ENCODE data around the gene MBLAC1. TPM values are rescaled to one million over a fixed set of nuclear protein-coding genes. Genes with fewer than 3 reads are reported as not detected.

MBLAC1 gene
- total RNA-seq, 5 donors from 2014 or later (not counting 1 experiment from before 2014, with no cell fraction given): 3.2 to 8.6 (median 5.3) TPM

- peak overlapping the region; percentile 67 for H3K27ac ChIP-seq (ENCODE audit: low read length)
- ChIA-PET CTCF (interaction anchor here (0.7 to 0.9 kb wide), 3 partner anchors 15 to 106 kb away, joined by 4 to 7 read pairs (median 4); partner anchors contain the start of gene LAMTOR4 (in 1 of the 2)), POLR2A (interaction anchor here (0.6 to 0.7 kb wide), 4 partner anchors 19 to 266 kb away, joined by 5 to 10 read pairs (median 6); no protein-coding TSS in a partner anchor)
- peaks cover 50 to 78% (median 71%) of the 10 kb centered on the region in 3 donors for H3K4me1 Mint-ChIP-seq
- H3K27me3 Mint-ChIP-seq: peaks cover 0 to 10% of the 10 kb centered on the region in 2 donors
- WGBS (ENCODE audit: insufficient coverage): 29% methylated on average over 5 of the region's 6 CpGs
- ATAC-seq (replicated peaks in 1 of 4) (peak; percentile 21 to 40 (median 24)), DNase-seq (peak in 2 of 35 experiments; percentile 36 to 47)
- H3K27me3 ChIP-seq (replicated peaks in 1 of 2; ENCODE audit: control insufficient read depth in 2 of 2, extremely low read depth in 1 of 2, insufficient read depth in 2 of 2, low read length in 1 of 2): peaks cover 0 to 17% of the 10 kb centered on the region in 2 experiments
- no peaks in the 10 kb centered on the region for H3K36me3 ChIP-seq (ENCODE audit: control insufficient read depth in 2 of 2, extremely low read depth in 1 of 2, insufficient read depth in 1 of 2, low read length in 1 of 2)
- no peaks in the 10 kb centered on the region for H3K36me3 Mint-ChIP-seq
- H3K27ac Mint-ChIP-seq: peak overlapping the region; percentile 98
- peak overlapping the region in 1 of 2 donors; percentile 25 for H3K4me3 ChIP-seq (ENCODE audit: control insufficient read depth in 1 of 2, extremely low read depth in 1 of 2, low read length in 1 of 2)
- no peaks in the 10 kb centered on the region for H3K9me3 ChIP-seq
- H3K9me3 Mint-ChIP-seq: no peaks in the 10 kb centered on the region
- H3K4me1 ChIP-seq (ENCODE audit: control insufficient read depth in 1 of 2, extremely low read depth in 1 of 2, insufficient read depth in 2 of 2, low read length in 2 of 2): peaks cover 51 to 73% of the 10 kb centered on the region in 2 experiments
- peak overlapping the region; percentile 58 to 69 (median 63) for H3K4me3 Mint-ChIP-seq
These were observed 36.3 kb downstream of the MBLAC1 start for GRCh38 chr7:100163006-100163531.

- Mint-ChIP-seq H3K27ac (peak overlapping the region; percentile 98), H3K27me3 (peaks cover 0 to 16% of the 10 kb centered on the region in 2 donors), H3K9me3 (no peaks in the 10 kb centered on the region), H3K36me3 (no peaks in the 10 kb centered on the region), H3K4me3 (peak overlapping the region; percentile 6 to 69 (median 58)), H3K4me1 (peaks cover 57 to 83% (median 76%) of the 10 kb centered on the region in 3 donors)
- Histone ChIP-seq H3K36me3 (ENCODE audit: control insufficient read depth in 2 of 2, extremely low read depth in 1 of 2, insufficient read depth in 1 of 2, low read length in 1 of 2) (no peaks in the 10 kb centered on the region), H3K4me3 (ENCODE audit: control insufficient read depth in 1 of 2, extremely low read depth in 1 of 2, low read length in 1 of 2) (peak overlapping the region in 1 of 2 donors; percentile 23), H3K4me1 (ENCODE audit: control insufficient read depth in 1 of 2, extremely low read depth in 1 of 2, insufficient read depth in 2 of 2, low read length in 2 of 2) (peaks cover 56 to 77% of the 10 kb centered on the region in 2 experiments), H3K9me3 (no peaks in the 10 kb centered on the region), H3K27me3 (replicated peaks in 1 of 2; ENCODE audit: control insufficient read depth in 2 of 2, extremely low read depth in 1 of 2, insufficient read depth in 2 of 2, low read length in 1 of 2) (peaks cover 0 to 23% of the 10 kb centered on the region in 2 experiments), H3K27ac (ENCODE audit: low read length) (peak overlapping the region; percentile 56)
- no peak for ATAC-seq (replicated peaks in 1 of 4)
- ChIA-PET POLR2A (interaction anchor here (0.6 to 0.7 kb wide), 3 partner anchors 29 to 265 kb away, joined by 5 to 10 read pairs (median 7); no protein-coding TSS in a partner anchor), CTCF (interaction anchor here (0.7 to 0.9 kb wide), 2 partner anchors 15 to 107 kb away, joined by 4 read pairs; partner anchors contain the start of gene LAMTOR4 (in 1 of the 2))
- 89% methylated on average over 1 of the region's 5 CpGs for WGBS (ENCODE audit: insufficient coverage)
- DNase-seq: no peak
These were observed 37.1 kb downstream of the MBLAC1 start for GRCh38 chr7:100163871-100164270.

GRCh38 chr7:100166317-100166940 is 39.7 kb downstream of the MBLAC1 start:
- Histone ChIP-seq H3K27me3 (replicated peaks in 1 of 2; ENCODE audit: control insufficient read depth in 2 of 2, extremely low read depth in 1 of 2, insufficient read depth in 2 of 2, low read length in 1 of 2) (peaks cover 0 to 45% of the 10 kb centered on the region in 2 experiments), H3K36me3 (ENCODE audit: control insufficient read depth in 2 of 2, extremely low read depth in 1 of 2, insufficient read depth in 1 of 2, low read length in 1 of 2) (no peaks in the 10 kb centered on the region), H3K9me3 (no peaks in the 10 kb centered on the region), H3K27ac (ENCODE audit: low read length) (peak overlapping the region; percentile 65), H3K4me1 (ENCODE audit: control insufficient read depth in 1 of 2, extremely low read depth in 1 of 2, insufficient read depth in 2 of 2, low read length in 2 of 2) (peaks cover 64 to 88% of the 10 kb centered on the region in 2 experiments), H3K4me3 (ENCODE audit: control insufficient read depth in 1 of 2, extremely low read depth in 1 of 2, low read length in 1 of 2) (peak overlapping the region; percentile 10 to 49)
- 51% methylated on average over 10 of the region's 16 CpGs for WGBS (ENCODE audit: insufficient coverage)
- Mint-ChIP-seq H3K27me3 (peaks cover 0 to 20% of the 10 kb centered on the region in 2 donors), H3K27ac (peak overlapping the region; percentile 98), H3K4me1 (peaks cover 73 to 85% (median 85%) of the 10 kb centered on the region in 3 donors), H3K36me3 (no peaks in the 10 kb centered on the region), H3K4me3 (peak overlapping the region; percentile 80 to 87 (median 86)), H3K9me3 (no peaks in the 10 kb centered on the region)
- ATAC-seq (replicated peaks in 1 of 4): peak; percentile 63 to 73 (median 67)
- POLR2A ChIA-PET: interaction anchor here (0.5 to 1.4 kb wide), 3 partner anchors 10 to 27 kb away, joined by 5 to 7 read pairs (median 5); no protein-coding TSS in a partner anchor
- CTCF ChIA-PET: interaction anchor here in 1 of 2 donors (0.5 to 1.6 kb wide), 4 partner anchors 16 to 135 kb away, joined by 3 to 5 read pairs (median 4); no protein-coding TSS in a partner anchor
- peak in 16 of 35 experiments; percentile 27 to 60 (median 42) for DNase-seq

DNA sequence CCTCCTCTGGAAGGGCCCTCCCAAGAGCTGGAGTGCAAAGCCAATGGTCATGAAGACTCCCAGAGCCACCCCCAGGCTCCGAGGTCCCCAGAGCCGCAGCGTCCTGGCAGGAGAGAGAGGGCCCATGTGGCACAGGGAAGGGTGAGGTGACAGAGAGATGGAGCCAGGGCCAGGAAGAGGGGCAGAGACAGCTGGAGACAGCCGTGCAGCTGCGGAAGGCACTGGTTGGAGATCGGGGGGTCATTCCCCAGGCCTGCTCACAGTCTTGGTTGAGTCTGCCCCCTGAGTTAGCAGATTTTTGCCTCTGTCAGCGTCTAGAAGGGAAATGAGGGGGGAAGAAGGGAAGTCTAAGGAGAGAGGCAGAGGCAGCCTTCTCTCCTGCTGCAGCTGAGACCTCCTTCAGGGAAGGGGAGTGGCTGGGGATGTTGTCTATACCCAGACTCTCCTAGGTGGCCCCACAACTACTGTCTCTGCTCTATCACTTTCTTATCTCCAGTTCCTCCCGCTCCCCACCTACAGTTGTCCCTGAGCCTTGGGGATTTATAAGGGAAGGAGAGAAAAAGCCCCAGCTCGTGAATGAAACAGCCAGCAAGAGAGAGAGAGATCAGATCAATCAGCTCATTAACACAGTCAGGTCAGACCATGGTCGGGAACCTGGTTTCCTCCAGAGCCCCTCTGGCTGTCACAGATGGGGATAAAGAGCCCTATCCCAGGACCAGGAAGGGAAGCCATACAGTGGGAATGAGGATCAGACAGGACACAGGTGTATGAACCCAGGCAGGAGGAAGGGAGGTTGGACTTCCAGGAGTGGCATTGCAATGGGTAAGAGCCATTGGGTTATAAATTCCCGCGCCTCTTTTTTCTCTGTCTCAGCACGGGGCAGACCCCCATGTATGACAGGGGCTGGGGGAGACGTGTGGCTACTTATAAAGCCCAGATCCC is 40.5 kb downstream of the MBLAC1 start:
- no peak for ATAC-seq (replicated peaks in 1 of 4)

DNA sequence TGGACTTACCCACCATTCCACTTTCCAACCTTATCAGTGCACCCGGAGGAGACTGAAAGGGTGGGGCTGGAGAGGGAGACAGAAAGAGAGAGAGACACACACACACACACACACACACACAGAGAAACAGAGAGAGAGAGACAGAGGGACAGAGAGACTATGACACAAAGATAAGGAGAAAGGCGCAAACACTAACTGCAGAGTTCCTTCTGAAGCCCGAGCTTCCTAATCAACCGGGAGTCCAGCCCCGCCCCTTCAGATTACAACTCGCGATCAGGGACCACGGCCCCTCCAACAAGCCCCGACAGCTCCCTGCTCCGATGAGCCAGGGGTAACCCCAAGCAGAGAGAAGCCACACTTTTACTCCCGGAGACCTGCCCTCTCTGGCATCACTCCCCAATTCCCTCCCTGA is 41.2 kb downstream of the MBLAC1 start:
- peak overlapping the region; percentile 65 for H3K27ac ChIP-seq (ENCODE audit: low read length)
- Mint-ChIP-seq H3K36me3 (no peaks in the 10 kb centered on the region), H3K27ac (peak overlapping the region; percentile 98), H3K4me1 (peaks cover 69 to 79% (median 77%) of the 10 kb centered on the region in 3 donors), H3K27me3 (peaks cover 0 to 22% of the 10 kb centered on the region in 2 donors), H3K4me3 (peak overlapping the region; percentile 80 to 87 (median 86)), H3K9me3 (no peaks in the 10 kb centered on the region)
- 25% methylated on average over 10 of the region's 11 CpGs for WGBS (ENCODE audit: insufficient coverage)
- no peaks in the 10 kb centered on the region for H3K9me3 ChIP-seq
- ChIA-PET CTCF (interaction anchor here in 1 of 2 donors (1.0 kb wide), 1 partner anchor 19 kb away, joined by 5 read pairs; the partner anchor contains the start of gene LAMTOR4), POLR2A (no interaction called here)
- ATAC-seq (replicated peaks in 1 of 4) (no peak), DNase-seq (no peak)
- H3K4me1 ChIP-seq (ENCODE audit: control insufficient read depth in 1 of 2, extremely low read depth in 1 of 2, insufficient read depth in 2 of 2, low read length in 2 of 2): peaks cover 57 to 87% of the 10 kb centered on the region in 2 experiments
- peaks cover 0 to 48% of the 10 kb centered on the region in 2 experiments for H3K27me3 ChIP-seq (replicated peaks in 1 of 2; ENCODE audit: control insufficient read depth in 2 of 2, extremely low read depth in 1 of 2, insufficient read depth in 2 of 2, low read length in 1 of 2)
- peak overlapping the region; percentile 49 to 51 for H3K4me3 ChIP-seq (ENCODE audit: control insufficient read depth in 1 of 2, extremely low read depth in 1 of 2, low read length in 1 of 2)
- H3K36me3 ChIP-seq (ENCODE audit: control insufficient read depth in 2 of 2, extremely low read depth in 1 of 2, insufficient read depth in 1 of 2, low read length in 1 of 2): no peaks in the 10 kb centered on the region

More for the DNA sequence above, 40.5 kb downstream of the MBLAC1 start:
- Mint-ChIP-seq H3K27ac (peak overlapping the region; percentile 98), H3K27me3 (peaks cover 0 to 22% of the 10 kb centered on the region in 2 donors), H3K4me3 (peak overlapping the region; percentile 80 to 87 (median 86)), H3K4me1 (peaks cover 73 to 86% (median 82%) of the 10 kb centered on the region in 3 donors), H3K36me3 (no peaks in the 10 kb centered on the region), H3K9me3 (no peaks in the 10 kb centered on the region)
- Histone ChIP-seq H3K4me1 (ENCODE audit: control insufficient read depth in 1 of 2, extremely low read depth in 1 of 2, insufficient read depth in 2 of 2, low read length in 2 of 2) (peaks cover 61 to 93% of the 10 kb centered on the region in 2 experiments), H3K36me3 (ENCODE audit: control insufficient read depth in 2 of 2, extremely low read depth in 1 of 2, insufficient read depth in 1 of 2, low read length in 1 of 2) (no peaks in the 10 kb centered on the region), H3K27ac (ENCODE audit: low read length) (peak overlapping the region; percentile 65), H3K9me3 (no peaks in the 10 kb centered on the region), H3K4me3 (ENCODE audit: control insufficient read depth in 1 of 2, extremely low read depth in 1 of 2, low read length in 1 of 2) (peak overlapping the region; percentile 49 to 51), H3K27me3 (replicated peaks in 1 of 2; ENCODE audit: control insufficient read depth in 2 of 2, extremely low read depth in 1 of 2, insufficient read depth in 2 of 2, low read length in 1 of 2) (peaks cover 0 to 48% of the 10 kb centered on the region in 2 experiments)
- ChIA-PET POLR2A (interaction anchor here (0.5 to 1.4 kb wide), 2 partner anchors 10 to 20 kb away, joined by 5 to 7 read pairs; no protein-coding TSS in a partner anchor), CTCF (interaction anchor here in 1 of 2 donors (0.5 to 1.6 kb wide), 4 partner anchors 17 to 136 kb away, joined by 3 to 5 read pairs (median 4); no protein-coding TSS in a partner anchor)
- WGBS (ENCODE audit: insufficient coverage): 49% methylated on average over 6 of the region's 14 CpGs
- no peak for DNase-seq

Measured in T-cell (primary cell).